ENCODE measurements around the gene PCED1B. TPM values are rescaled to one million over a fixed set of nuclear protein-coding genes. Genes with fewer than 3 reads are reported as not detected.

Gene PCED1B
- total RNA-seq, 4 donors from 2014 or later = 1.0 to 1.5 (median 1.2) TPM

GRCh38 chr12:47205532-47206449, 126.4 kb downstream of the PCED1B start:
- intact Hi-C loops (cut with DNase I) = no loop called here
- Histone ChIP-seq H3K9me3 (no peaks in the 10 kb centered on the region), H3K4me1 (no peaks in the 10 kb centered on the region), H3K27me3 (no peaks in the 10 kb centered on the region), H3K36me3 (no peaks in the 10 kb centered on the region), H3K27ac (no peak overlapping the region), H3K4me3 (replicated peaks in 1 of 3) (no peak overlapping the region)
- TF ChIP-seq, protein P1, sequence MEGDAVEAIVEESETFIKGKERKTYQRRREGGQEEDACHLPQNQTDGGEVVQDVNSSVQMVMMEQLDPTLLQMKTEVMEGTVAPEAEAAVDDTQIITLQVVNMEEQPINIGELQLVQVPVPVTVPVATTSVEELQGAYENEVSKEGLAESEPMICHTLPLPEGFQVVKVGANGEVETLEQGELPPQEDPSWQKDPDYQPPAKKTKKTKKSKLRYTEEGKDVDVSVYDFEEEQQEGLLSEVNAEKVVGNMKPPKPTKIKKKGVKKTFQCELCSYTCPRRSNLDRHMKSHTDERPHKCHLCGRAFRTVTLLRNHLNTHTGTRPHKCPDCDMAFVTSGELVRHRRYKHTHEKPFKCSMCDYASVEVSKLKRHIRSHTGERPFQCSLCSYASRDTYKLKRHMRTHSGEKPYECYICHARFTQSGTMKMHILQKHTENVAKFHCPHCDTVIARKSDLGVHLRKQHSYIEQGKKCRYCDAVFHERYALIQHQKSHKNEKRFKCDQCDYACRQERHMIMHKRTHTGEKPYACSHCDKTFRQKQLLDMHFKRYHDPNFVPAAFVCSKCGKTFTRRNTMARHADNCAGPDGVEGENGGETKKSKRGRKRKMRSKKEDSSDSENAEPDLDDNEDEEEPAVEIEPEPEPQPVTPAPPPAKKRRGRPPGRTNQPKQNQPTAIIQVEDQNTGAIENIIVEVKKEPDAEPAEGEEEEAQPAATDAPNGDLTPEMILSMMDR (IDR thresholded peaks at IDR 0.05) = no peak
- DNase-seq = no peak
- WGBS, 2 donors = 77 to 82% methylated on average over 8 of the region's 8 CpGs

GRCh38 chr12:47206450-47207339, 127.3 kb downstream of the PCED1B start:
- H3K4me3 ChIP-seq (replicated peaks in 1 of 3) = no peak overlapping the region
- intact Hi-C loops (cut with DNase I) = no loop called here
- WGBS, 2 donors = 93 to 95% methylated on average over 5 of the region's 5 CpGs
- H3K4me1 ChIP-seq = no peaks in the 10 kb centered on the region
- H3K9me3 ChIP-seq = no peaks in the 10 kb centered on the region
- no peak for DNase-seq
- no peaks in the 10 kb centered on the region for H3K27me3 ChIP-seq
- H3K36me3 ChIP-seq = no peaks in the 10 kb centered on the region
- no peak overlapping the region for H3K27ac ChIP-seq
- no peak for TF ChIP-seq POLR2A (IDR thresholded peaks at IDR 0.05)
- TF ChIP-seq, protein P1 (IDR thresholded peaks at IDR 0.05) = no peak

GRCh38 chr12:47207340-47207717, 127.9 kb downstream of the PCED1B start:
- no peak for DNase-seq
- Histone ChIP-seq H3K4me3 (replicated peaks in 1 of 3) (no peak overlapping the region), H3K9me3 (no peaks in the 10 kb centered on the region), H3K4me1 (no peaks in the 10 kb centered on the region), H3K36me3 (no peaks in the 10 kb centered on the region), H3K27ac (no peak overlapping the region), H3K27me3 (no peaks in the 10 kb centered on the region)
- intact Hi-C loops (cut with DNase I) = no loop called here
- no peak for TF ChIP-seq POLR2A (IDR thresholded peaks at IDR 0.05)
- TF ChIP-seq, protein P1 (IDR thresholded peaks at IDR 0.05) = no peak
- 55 to 74% methylated on average over 2 of the region's 2 CpGs for WGBS, 2 donors

- Histone ChIP-seq H3K4me1 (no peaks in the 10 kb centered on the region), H3K27me3 (no peaks in the 10 kb centered on the region), H3K4me3 (replicated peaks in 1 of 3) (no peak overlapping the region), H3K27ac (no peak overlapping the region), H3K36me3 (no peaks in the 10 kb centered on the region), H3K9me3 (no peaks in the 10 kb centered on the region)
- TF ChIP-seq, protein P1 (IDR thresholded peaks at IDR 0.05) = no peak
- no peak for TF ChIP-seq POLR2A (IDR thresholded peaks at IDR 0.05)
- intact Hi-C loops (cut with DNase I) = no loop called here
- no peak for DNase-seq
- 59 to 65% methylated on average over 3 of the region's 3 CpGs for WGBS, 2 donors
These were observed 128.4 kb downstream of the PCED1B start for GRCh38 chr12:47207829-47208248.
